ENCODE measurements around the gene MANF.

The MANF gene

GRCh38 chr3:51379301-51379700 lies 5.8 kb upstream of the MANF start:
- no peak for TF ChIP-seq Cebpa-rat (IDR thresholded peaks at IDR 0.05)
- no peaks in the 10 kb centered on the region for H4K20me1 ChIP-seq
- peaks cover 36 to 54% (median 42%) of the 10 kb centered on the region in 10 experiments for H3K4me1 ChIP-seq
- H3K4me2 ChIP-seq, result peak overlapping the region; percentile 63 to 93 (median 78)
- no peaks in the 10 kb centered on the region for H3K36me3 ChIP-seq
- peak overlapping the region in 9 of 11 experiments; percentile 9 to 78 (median 64); a peak in 17 of 22 replicates for H3K27ac ChIP-seq
- H3K27me3 ChIP-seq, result no peaks in the 10 kb centered on the region
- no peak overlapping the region; a peak in 1 of 20 replicates for H3K4me3 ChIP-seq
- H3K9ac ChIP-seq, result peak overlapping the region in 7 of 11 experiments; percentile 15 to 62 (median 48); a peak in 13 of 22 replicates
- H3K9me3 ChIP-seq (replicated peaks in 1 of 11), result no peaks in the 10 kb centered on the region

GRCh38 chr3:51379746-51380455 lies 5.2 kb upstream of the MANF start:
- H3K4me3 ChIP-seq, result no peak overlapping the region; a peak in 1 of 20 replicates
- no peaks in the 10 kb centered on the region for H3K27me3 ChIP-seq
- H3K4me2 ChIP-seq, result peak overlapping the region; percentile 63 to 93 (median 78)
- H3K9me3 ChIP-seq (replicated peaks in 1 of 11), result no peaks in the 10 kb centered on the region
- no peaks in the 10 kb centered on the region for H3K36me3 ChIP-seq
- no peaks in the 10 kb centered on the region for H4K20me1 ChIP-seq
- peak overlapping the region in 9 of 11 experiments; percentile 9 to 78 (median 64); a peak in 17 of 22 replicates for H3K27ac ChIP-seq
- H3K9ac ChIP-seq, result peak overlapping the region in 7 of 11 experiments; percentile 15 to 62 (median 48); a peak in 11 of 22 replicates
- H3K4me1 ChIP-seq, result peaks cover 36 to 54% (median 42%) of the 10 kb centered on the region in 10 experiments
- no peak for TF ChIP-seq Cebpa-rat (IDR thresholded peaks at IDR 0.05)

GRCh38 chr3:51380601-51381332 lies 4.3 kb upstream of the MANF start:
- Histone ChIP-seq H3K9ac (0 out of 22 replicates have a peak overlapping the region, but pooled peaks of 1 of the 11 experiments have one; percentile 30), H3K27me3 (no peaks in the 10 kb centered on the region), H3K4me3 (no peak overlapping the region), H3K4me2 (peak overlapping the region in 4 of 11 experiments; percentile 74 to 93 (median 78); a peak in 6 of 22 replicates), H3K9me3 (replicated peaks in 1 of 11) (no peaks in the 10 kb centered on the region), H4K20me1 (no peaks in the 10 kb centered on the region; a peak in 1 of 22 replicates), H3K36me3 (peaks cover 0 to under 1% (median 0%) of the 10 kb centered on the region in 11 experiments; a peak in 1 of 22 replicates), H3K4me1 (peaks cover 36 to 54% (median 42%) of the 10 kb centered on the region in 10 experiments), H3K27ac (peak overlapping the region in 1 of 11 experiments; percentile 78; a peak in 2 of 22 replicates)
- TF ChIP-seq Cebpa-rat (IDR thresholded peaks at IDR 0.05), result no peak

GRCh38 chr3:51381333-51381705 lies 3.8 kb upstream of the MANF start:
- no peak overlapping the region for H3K27ac ChIP-seq
- TF ChIP-seq Cebpa-rat (IDR thresholded peaks at IDR 0.05), result no peak
- H3K27me3 ChIP-seq, result no peaks in the 10 kb centered on the region
- no peak overlapping the region for H3K9ac ChIP-seq
- no peaks in the 10 kb centered on the region for H3K9me3 ChIP-seq (replicated peaks in 1 of 11)
- 0 out of 22 replicates have a peak overlapping the region, but pooled peaks of 1 of the 11 experiments have one; percentile 6 for H3K4me2 ChIP-seq
- peaks cover 0 to 6% (median 3%) of the 10 kb centered on the region in 11 experiments; a peak in 9 of 22 replicates for H3K36me3 ChIP-seq
- H4K20me1 ChIP-seq, result peaks cover under 1 to 5% (median 4%) of the 10 kb centered on the region in 11 experiments; a peak in 14 of 22 replicates
- peaks cover 38 to 59% (median 44%) of the 10 kb centered on the region in 10 experiments for H3K4me1 ChIP-seq
- no peak overlapping the region for H3K4me3 ChIP-seq

GRCh38 chr3:51382076-51382745 lies 2.9 kb upstream of the MANF start:
- Histone ChIP-seq H3K4me2 (no peak overlapping the region; a peak in 1 of 22 replicates), H4K20me1 (peaks cover 9 to 14% (median 12%) of the 10 kb centered on the region in 11 experiments; a peak in 19 of 22 replicates), H3K4me3 (no peak overlapping the region), H3K9me3 (replicated peaks in 1 of 11) (no peaks in the 10 kb centered on the region), H3K27ac (no peak overlapping the region), H3K36me3 (peaks cover 1 to 15% (median 9%) of the 10 kb centered on the region in 11 experiments; a peak in 17 of 22 replicates), H3K4me1 (peaks cover 47 to 68% (median 53%) of the 10 kb centered on the region in 10 experiments), H3K27me3 (no peaks in the 10 kb centered on the region), H3K9ac (no peak overlapping the region)
- TF ChIP-seq Cebpa-rat (IDR thresholded peaks at IDR 0.05), result no peak

- Histone ChIP-seq H3K4me1 (peaks cover 51 to 73% (median 58%) of the 10 kb centered on the region in 10 experiments), H4K20me1 (peaks cover 17 to 23% (median 21%) of the 10 kb centered on the region in 11 experiments; a peak in 21 of 22 replicates), H3K36me3 (peaks cover 10 to 24% (median 18%) of the 10 kb centered on the region in 11 experiments; a peak in 20 of 22 replicates), H3K9ac (peak overlapping the region; percentile 93 to 99 (median 98); a peak in 19 of 22 replicates), H3K27ac (peak overlapping the region in 6 of 11 experiments; percentile 92 to 98 (median 97); a peak in 9 of 22 replicates), H3K27me3 (no peaks in the 10 kb centered on the region), H3K9me3 (replicated peaks in 1 of 11) (no peaks in the 10 kb centered on the region), H3K4me2 (peak overlapping the region; percentile 79 to 93 (median 86)), H3K4me3 (peak overlapping the region in 9 of 10 experiments; percentile 83 to 98 (median 88); a peak in 12 of 20 replicates)
- no peak for TF ChIP-seq Cebpa-rat (IDR thresholded peaks at IDR 0.05)
Measured at GRCh38 chr3:51382947-51383578, 2.0 kb upstream of the MANF start.

GRCh38 chr3:51384055-51384725 lies 901 bp upstream of the MANF start:
- peaks cover 51 to 73% (median 58%) of the 10 kb centered on the region in 10 experiments for H3K4me1 ChIP-seq
- H3K4me3 ChIP-seq, result peak overlapping the region; percentile 75 to 98 (median 88)
- H3K27me3 ChIP-seq, result no peaks in the 10 kb centered on the region
- no peaks in the 10 kb centered on the region for H3K9me3 ChIP-seq (replicated peaks in 1 of 11)
- H3K9ac ChIP-seq, result peak overlapping the region; percentile 93 to 99 (median 98)
- H3K27ac ChIP-seq, result peak overlapping the region; percentile 92 to 99 (median 98)
- TF ChIP-seq Cebpa-rat (IDR thresholded peaks at IDR 0.05), result no peak
- peaks cover 21 to 35% (median 28%) of the 10 kb centered on the region in 11 experiments; a peak in 20 of 22 replicates for H3K36me3 ChIP-seq
- H4K20me1 ChIP-seq, result peaks cover 28 to 34% (median 32%) of the 10 kb centered on the region in 11 experiments; a peak in 21 of 22 replicates
- peak overlapping the region; percentile 79 to 93 (median 86) for H3K4me2 ChIP-seq

Measured in BLaER1 treated with 17β-estradiol and CSF1 and Interleukin-3, amounts not matched to agents 10 nM and 100 nM (cell line).